Measurements from ENCODE around the gene SLC12A5. TPM values are rescaled to one million over a fixed set of nuclear protein-coding genes. Genes with fewer than 3 reads are reported as not detected.

SLC12A5 gene
- total and polyA plus RNA-seq, 2 donors (not counting 1 experiment from before 2014, with no cell fraction given) = 0.32 TPM; not detected in 1

DNA sequence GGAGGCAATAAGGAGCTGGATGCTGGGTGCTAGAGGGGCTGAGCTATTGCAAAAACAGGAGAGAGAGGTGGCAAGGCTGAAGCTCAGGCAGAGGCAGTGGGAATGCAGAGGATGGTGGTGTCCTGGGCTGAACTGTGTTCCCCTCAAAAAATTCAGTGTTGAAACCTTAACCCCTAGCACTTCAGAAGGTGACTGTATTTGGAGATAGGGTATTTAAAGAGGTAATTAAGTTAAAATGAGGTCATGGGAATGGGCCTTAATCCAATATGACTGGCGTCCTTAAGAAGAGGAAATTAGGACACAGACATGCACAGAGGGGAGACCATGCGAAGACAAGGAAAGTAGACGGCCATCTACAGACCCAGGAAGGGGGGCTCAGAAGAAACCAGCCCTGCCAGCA is 31.8 kb upstream of the SLC12A5 start:
- ATAC-seq (ENCODE audit: low read depth) (no peak), DNase-seq (no peak)
- intact Hi-C loops (cut with micrococcal nuclease) = no loop called here
- H3K27me3 Mint-ChIP-seq = peaks cover 10% of the 10 kb centered on the region
- POLR2A ChIA-PET = no interaction called here
- H3K27ac Mint-ChIP-seq = no peak overlapping the region
- no peak overlapping the region for H3K27ac ChIP-seq (ENCODE audit: low read length in 2 of 2)
- no peak overlapping the region for H2AFZ ChIP-seq (ENCODE audit: insufficient read depth, low read depth, low read length, poor library complexity, severe bottlenecking)
- no peaks in the 10 kb centered on the region for H3K9me3 Mint-ChIP-seq (ENCODE audit: insufficient read depth)
- no peaks in the 10 kb centered on the region for H3K36me3 ChIP-seq (replicated peaks in 1 of 2; ENCODE audit: control extremely low read depth in 1 of 2, control insufficient read depth in 1 of 2, extremely low read depth in 1 of 2, insufficient read depth in 2 of 2, low read length in 1 of 2)
- no peaks in the 10 kb centered on the region for H3K79me2 ChIP-seq (ENCODE audit: control insufficient read depth, insufficient read depth, low read length)
- H3K4me1 ChIP-seq (ENCODE audit: control insufficient read depth in 2 of 2, insufficient read depth in 2 of 2, low read length in 2 of 2) = peaks cover 30 to 36% of the 10 kb centered on the region in 2 donors
- H3K4me3 Mint-ChIP-seq = no peak overlapping the region
- no peak overlapping the region for H3K4me2 ChIP-seq (replicated peaks; ENCODE audit: low read depth, low read length, poor library complexity, severe bottlenecking)
- no peak for TF ChIP-seq EZH2 (IDR thresholded peaks at IDR 0.05; ENCODE audit: borderline replicate concordance, insufficient read depth, low read depth, low read length, poor library complexity, severe bottlenecking)
- TF ChIP-seq, protein P1, sequence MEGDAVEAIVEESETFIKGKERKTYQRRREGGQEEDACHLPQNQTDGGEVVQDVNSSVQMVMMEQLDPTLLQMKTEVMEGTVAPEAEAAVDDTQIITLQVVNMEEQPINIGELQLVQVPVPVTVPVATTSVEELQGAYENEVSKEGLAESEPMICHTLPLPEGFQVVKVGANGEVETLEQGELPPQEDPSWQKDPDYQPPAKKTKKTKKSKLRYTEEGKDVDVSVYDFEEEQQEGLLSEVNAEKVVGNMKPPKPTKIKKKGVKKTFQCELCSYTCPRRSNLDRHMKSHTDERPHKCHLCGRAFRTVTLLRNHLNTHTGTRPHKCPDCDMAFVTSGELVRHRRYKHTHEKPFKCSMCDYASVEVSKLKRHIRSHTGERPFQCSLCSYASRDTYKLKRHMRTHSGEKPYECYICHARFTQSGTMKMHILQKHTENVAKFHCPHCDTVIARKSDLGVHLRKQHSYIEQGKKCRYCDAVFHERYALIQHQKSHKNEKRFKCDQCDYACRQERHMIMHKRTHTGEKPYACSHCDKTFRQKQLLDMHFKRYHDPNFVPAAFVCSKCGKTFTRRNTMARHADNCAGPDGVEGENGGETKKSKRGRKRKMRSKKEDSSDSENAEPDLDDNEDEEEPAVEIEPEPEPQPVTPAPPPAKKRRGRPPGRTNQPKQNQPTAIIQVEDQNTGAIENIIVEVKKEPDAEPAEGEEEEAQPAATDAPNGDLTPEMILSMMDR (IDR thresholded peaks at IDR 0.05) = no peak
- H3K9me3 ChIP-seq (ENCODE audit: control extremely low read depth in 1 of 3, control insufficient read depth in 2 of 3, insufficient read depth in 1 of 3, low read length in 2 of 3) = peaks cover 0 to 4% (median 0%) of the 10 kb centered on the region in 3 donors
- CTCF ChIA-PET = no interaction called here
- no peak overlapping the region for H3K9ac ChIP-seq (ENCODE audit: low read length)
- no peaks in the 10 kb centered on the region for H4K20me1 ChIP-seq (ENCODE audit: control insufficient read depth, insufficient read depth, low read length, poor library complexity, severe bottlenecking)
- no peak overlapping the region for H3K4me3 ChIP-seq (ENCODE audit: control extremely low read depth in 1 of 5, extremely low read depth in 1 of 5, insufficient read depth in 1 of 5, low read depth in 2 of 5, low read length in 4 of 5)
- peaks cover 0 to 21% (median 0%) of the 10 kb centered on the region in 4 experiments for H3K27me3 ChIP-seq (replicated peaks in 1 of 4; ENCODE audit: control extremely low read depth in 1 of 4, control insufficient read depth in 3 of 4, insufficient read depth in 4 of 4, low read length in 3 of 4)
- WGBS (ENCODE audit: insufficient coverage) = 76% methylated on average over 3 of the region's 3 CpGs
- peaks cover 33% of the 10 kb centered on the region for H3K4me1 Mint-ChIP-seq

DNA sequence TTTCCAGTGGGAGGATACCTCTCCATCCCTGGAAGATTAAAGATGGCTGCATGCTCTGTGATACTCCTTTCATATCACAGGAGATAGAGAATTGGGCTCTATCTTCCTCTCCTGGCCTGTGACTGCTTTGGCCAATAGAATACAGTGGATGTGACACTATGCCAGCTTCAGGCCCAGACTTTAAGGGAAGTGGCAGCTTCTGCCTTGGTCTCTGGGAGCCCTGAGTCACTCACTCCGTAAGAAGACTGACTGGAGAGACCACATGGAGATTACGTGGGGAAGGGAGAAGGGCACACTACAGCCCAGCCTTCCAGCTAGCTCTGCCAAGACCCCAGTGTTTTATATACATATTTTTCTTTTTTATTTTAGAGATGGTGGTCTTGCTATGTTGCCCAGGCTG is 30.7 kb upstream of the SLC12A5 start:
- ATAC-seq (ENCODE audit: low read depth) = no peak
- Mint-ChIP-seq H3K4me3 (no peak overlapping the region), H3K27ac (no peak overlapping the region), H3K27me3 (peaks cover 10% of the 10 kb centered on the region), H3K9me3 (ENCODE audit: insufficient read depth) (no peaks in the 10 kb centered on the region), H3K4me1 (peaks cover 33% of the 10 kb centered on the region)
- ChIA-PET CTCF (interaction anchor here (1.2 to 1.7 kb wide), 3 partner anchors 9 to 29 kb away, joined by 3 to 9 read pairs (median 4); no protein-coding TSS in a partner anchor), POLR2A (no interaction called here)
- no peak overlapping the region for H2AFZ ChIP-seq (ENCODE audit: insufficient read depth, low read depth, low read length, poor library complexity, severe bottlenecking)
- DNase-seq = no peak
- no peaks in the 10 kb centered on the region for H3K79me2 ChIP-seq (ENCODE audit: control insufficient read depth, insufficient read depth, low read length)
- WGBS (ENCODE audit: insufficient coverage) = 20% methylated on average over 1 of the region's 2 CpGs
- H3K9ac ChIP-seq (ENCODE audit: low read length) = no peak overlapping the region
- H4K20me1 ChIP-seq (ENCODE audit: control insufficient read depth, insufficient read depth, low read length, poor library complexity, severe bottlenecking) = no peaks in the 10 kb centered on the region
- no peaks in the 10 kb centered on the region for H3K36me3 ChIP-seq (replicated peaks in 1 of 2; ENCODE audit: control extremely low read depth in 1 of 2, control insufficient read depth in 1 of 2, extremely low read depth in 1 of 2, insufficient read depth in 2 of 2, low read length in 1 of 2)
- peaks cover 0 to 2% (median 0%) of the 10 kb centered on the region in 3 donors for H3K9me3 ChIP-seq (ENCODE audit: control extremely low read depth in 1 of 3, control insufficient read depth in 2 of 3, insufficient read depth in 1 of 3, low read length in 2 of 3)
- peaks cover 27 to 34% of the 10 kb centered on the region in 2 donors for H3K4me1 ChIP-seq (ENCODE audit: control insufficient read depth in 2 of 2, insufficient read depth in 2 of 2, low read length in 2 of 2)
- H3K4me3 ChIP-seq (ENCODE audit: control extremely low read depth in 1 of 5, extremely low read depth in 1 of 5, insufficient read depth in 1 of 5, low read depth in 2 of 5, low read length in 4 of 5) = no peak overlapping the region
- intact Hi-C loops (cut with micrococcal nuclease) = no loop called here
- peaks cover 0 to 21% (median 0%) of the 10 kb centered on the region in 4 experiments for H3K27me3 ChIP-seq (replicated peaks in 1 of 4; ENCODE audit: control extremely low read depth in 1 of 4, control insufficient read depth in 3 of 4, insufficient read depth in 4 of 4, low read length in 3 of 4)
- no peak overlapping the region for H3K27ac ChIP-seq (ENCODE audit: low read length in 2 of 2)
- H3K4me2 ChIP-seq (replicated peaks; ENCODE audit: low read depth, low read length, poor library complexity, severe bottlenecking) = peak overlapping the region; percentile 20
- TF ChIP-seq EZH2 (IDR thresholded peaks at IDR 0.05; ENCODE audit: borderline replicate concordance, insufficient read depth, low read depth, low read length, poor library complexity, severe bottlenecking) = no peak
- TF ChIP-seq, protein P1 (IDR thresholded peaks at IDR 0.05) = no peak
